GM13976 (cell line): ENCODE data around the gene NPR2.

Experiments used
- DNase-seq: peaks from one replicate; pipeline ENCODE4 v3.0.0; 2012; ENCODE audit warnings: low spot score
- in situ Hi-C: fragments of 300-500 bp; cut with MboI; formaldehyde crosslinking; loops from one replicate; pipeline ENCODE4 v1.12.0; 2022; ENCODE audit warnings: low sequenced_read_pairs, mixed read lengths, inconsistent platforms; ENCODE audit not compliant: unreplicated experiment
- TF ChIP-seq, protein P1 (sequence below): IDR thresholded peaks from 2 replicates; pipeline ENCODE4 v1.5.1; 2012; ENCODE audit warnings: borderline replicate concordance, mild to moderate bottlenecking; ENCODE audit not compliant: insufficient read depth; ENCODE audit errors: extremely low read depth, missing control alignments, control extremely low read depth

NPR2 gene

DNA sequence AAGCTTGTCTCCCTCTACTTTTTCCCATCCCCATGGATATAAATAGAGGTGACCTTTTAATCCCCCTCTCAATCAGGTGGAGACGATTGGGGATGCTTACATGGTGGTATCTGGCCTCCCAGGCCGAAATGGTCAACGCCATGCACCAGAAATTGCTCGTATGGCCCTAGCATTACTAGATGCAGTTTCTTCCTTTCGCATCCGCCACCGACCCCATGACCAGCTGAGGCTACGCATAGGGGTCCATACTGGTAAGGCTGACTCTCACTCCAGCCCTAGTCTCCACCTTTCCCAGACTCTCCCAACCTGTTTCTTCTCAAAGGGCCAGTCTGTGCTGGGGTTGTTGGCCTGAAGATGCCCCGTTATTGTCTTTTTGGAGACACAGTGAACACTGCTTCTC lies 17.0 kb downstream of the NPR2 start:
- TF ChIP-seq, protein P1, sequence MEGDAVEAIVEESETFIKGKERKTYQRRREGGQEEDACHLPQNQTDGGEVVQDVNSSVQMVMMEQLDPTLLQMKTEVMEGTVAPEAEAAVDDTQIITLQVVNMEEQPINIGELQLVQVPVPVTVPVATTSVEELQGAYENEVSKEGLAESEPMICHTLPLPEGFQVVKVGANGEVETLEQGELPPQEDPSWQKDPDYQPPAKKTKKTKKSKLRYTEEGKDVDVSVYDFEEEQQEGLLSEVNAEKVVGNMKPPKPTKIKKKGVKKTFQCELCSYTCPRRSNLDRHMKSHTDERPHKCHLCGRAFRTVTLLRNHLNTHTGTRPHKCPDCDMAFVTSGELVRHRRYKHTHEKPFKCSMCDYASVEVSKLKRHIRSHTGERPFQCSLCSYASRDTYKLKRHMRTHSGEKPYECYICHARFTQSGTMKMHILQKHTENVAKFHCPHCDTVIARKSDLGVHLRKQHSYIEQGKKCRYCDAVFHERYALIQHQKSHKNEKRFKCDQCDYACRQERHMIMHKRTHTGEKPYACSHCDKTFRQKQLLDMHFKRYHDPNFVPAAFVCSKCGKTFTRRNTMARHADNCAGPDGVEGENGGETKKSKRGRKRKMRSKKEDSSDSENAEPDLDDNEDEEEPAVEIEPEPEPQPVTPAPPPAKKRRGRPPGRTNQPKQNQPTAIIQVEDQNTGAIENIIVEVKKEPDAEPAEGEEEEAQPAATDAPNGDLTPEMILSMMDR: no peak
- in situ Hi-C loops: no loop called here
- no peak for DNase-seq

DNA sequence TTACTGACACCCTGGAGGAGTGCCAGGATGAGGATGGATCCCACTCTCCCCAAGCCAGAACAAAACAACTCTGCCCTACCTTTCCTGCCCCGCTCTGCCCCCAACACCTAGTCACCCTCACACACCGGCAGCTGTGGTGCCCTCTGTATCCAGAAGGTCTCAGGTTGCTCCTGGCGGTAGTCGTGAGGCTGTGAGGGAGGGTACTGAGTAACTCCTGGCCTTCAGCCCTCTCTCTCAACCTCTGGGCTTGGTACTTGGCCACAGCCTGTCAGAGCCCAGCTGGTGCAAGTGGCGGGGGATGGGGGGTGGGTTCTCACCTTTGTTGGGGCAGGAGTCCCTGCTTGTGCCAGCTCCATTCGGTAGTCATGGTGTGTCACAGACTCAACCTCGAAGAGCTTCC lies 18.7 kb downstream of the NPR2 start:
- in situ Hi-C loops: no loop called here
- no peak for DNase-seq
- TF ChIP-seq, protein P1: no peak

DNA sequence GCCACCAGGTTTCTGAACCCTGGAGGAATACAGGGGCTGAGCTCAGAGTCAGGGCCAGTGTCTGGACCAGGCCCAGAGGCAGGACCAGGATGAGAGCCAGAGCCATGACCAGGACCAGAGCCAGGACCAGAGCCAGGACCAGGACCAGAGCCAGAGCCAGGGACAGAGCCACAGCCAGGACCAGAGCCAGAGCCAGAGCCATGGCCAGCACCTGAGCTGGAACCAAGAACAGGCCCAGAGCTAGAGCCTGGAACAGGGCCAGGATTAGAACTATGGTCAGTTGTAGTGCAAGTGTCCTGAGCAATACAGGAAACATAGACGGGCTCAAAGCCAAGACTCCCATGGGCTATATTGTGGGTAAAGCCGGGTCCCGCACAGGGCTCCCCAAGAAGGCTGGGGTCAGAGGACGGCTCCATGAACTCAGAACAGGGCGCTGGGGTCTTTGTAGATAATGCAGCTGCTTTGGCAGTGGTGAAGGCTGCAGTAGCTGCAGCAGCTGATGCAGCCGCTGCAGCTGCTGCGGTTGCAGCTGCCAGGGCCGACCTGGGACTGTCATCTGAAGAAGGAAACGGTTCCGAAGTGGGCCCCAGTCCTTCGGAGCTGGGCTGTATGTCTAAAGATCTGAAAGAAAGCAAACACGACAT lies 20.1 kb downstream of the NPR2 start:
- TF ChIP-seq, protein P1: no peak
- in situ Hi-C loops: no loop called here
- no peak for DNase-seq

DNA sequence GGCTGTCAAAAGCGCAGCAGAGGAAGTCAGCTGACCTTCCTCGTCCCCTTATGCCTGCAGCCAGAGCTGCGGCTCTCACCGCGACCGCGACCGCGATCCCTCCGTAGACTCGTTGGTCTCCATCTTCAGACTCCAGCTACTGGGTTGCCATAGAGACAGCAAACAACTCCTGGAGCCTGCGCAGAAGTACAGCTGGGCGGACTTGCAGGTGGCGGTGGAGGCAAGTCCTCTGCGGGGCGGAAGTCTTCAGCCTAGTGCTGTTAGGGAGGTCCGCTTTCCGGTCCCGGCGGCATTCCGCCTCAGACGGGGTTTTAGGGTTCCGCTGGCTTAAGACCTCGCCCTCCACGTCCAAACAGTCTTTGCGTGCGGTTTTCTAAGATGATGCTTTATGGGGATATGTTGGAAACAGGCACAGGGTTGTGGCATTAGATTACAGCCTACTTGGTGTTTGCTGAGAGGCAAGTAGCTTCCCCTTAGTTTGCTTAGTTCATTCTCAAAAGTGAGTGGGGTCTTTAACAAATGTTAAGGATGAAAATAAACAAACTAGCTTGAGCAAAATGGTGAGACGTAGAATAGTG lies 20.7 kb downstream of the NPR2 start, which contains the start of gene SPAG8:
Gene SPAG8, minus strand, starts transcription at position 238 of the 578 bp plus-strand sequence. Its CDS starts 115 bp downstream, at position 123.
- TF ChIP-seq, protein P1: no peak
- DNase-seq: peak; percentile 94
- in situ Hi-C loops: no loop called here

DNA sequence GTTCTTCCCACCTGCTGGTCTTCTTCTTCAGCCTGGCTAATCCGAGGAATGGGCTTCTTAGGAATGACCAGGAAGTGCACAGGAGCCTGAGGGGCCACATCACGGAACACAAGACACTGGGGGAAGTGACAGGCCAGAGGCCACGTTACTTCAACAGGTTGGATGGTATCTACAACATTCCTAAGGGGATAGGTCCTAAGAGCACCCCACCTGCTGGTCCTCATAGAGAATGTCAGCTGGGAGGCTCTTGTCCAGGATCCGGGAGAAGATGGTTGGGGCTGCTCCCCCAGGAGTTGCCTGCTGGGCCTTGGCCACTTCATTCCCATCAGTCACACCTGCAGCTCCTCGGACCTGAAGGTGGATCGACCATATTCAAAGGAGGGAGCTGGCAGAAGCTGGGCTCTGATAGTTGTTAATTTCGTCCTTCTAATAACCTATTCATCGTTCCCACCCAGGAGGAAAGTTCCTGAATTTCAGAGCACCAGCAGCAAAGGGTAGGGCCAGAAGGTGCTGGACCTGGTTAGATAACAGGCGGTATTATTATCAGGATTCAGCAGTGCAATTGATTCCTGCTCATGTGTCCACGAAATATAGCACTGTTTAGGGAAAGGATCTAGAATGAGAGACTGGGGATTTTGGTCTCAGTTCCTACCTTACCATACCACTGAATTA lies 22.2 kb downstream of the NPR2 start:
- TF ChIP-seq, protein P1: no peak
- in situ Hi-C loops: no loop called here
- DNase-seq: no peak

DNA sequence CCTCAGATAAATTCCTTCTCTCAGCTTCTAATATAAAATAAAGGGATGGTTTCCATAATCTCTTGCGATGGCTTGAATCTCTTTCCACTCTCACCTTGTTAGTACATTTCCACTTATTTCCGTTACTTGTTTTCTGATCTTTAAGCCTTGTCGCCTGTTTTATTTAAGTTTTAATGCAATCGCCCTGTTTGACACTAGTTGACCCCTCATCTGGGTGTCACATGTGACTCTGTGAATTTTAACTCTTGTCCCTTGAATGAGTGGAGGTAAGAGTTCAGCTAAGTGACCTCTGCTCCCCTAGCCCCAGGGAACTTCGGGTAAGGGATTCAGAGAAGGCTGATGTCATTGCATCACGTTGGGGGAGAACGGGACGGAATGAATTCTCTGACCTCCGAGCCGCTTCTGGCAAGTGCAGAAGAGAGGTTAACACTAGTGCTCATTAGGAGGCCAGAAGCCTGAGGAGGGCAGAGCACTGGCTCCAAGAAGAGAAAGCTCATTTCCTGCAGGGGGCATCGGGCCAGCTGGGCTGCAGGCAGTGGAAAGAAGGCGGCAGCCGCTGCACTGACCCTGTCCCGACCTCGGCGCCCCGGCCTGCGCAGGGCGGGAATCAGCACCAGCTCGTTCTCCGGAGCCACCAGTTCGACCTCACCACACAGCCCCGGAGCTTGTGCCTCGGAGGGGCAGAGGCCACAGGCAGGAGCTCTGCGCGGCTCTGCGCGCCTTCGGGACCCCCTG lies 22.9 kb downstream of the NPR2 start:
- DNase-seq: peak; percentile 57
- TF ChIP-seq, protein P1: no peak
- in situ Hi-C loops: no loop called here
